Thymus (tissue), 11 donors: Measurements from ENCODE around the gene SOX9. TPM values are rescaled to one million over a fixed set of nuclear protein-coding genes. Genes with fewer than 3 reads are reported as not detected.
"Not testable (repeated sequence)": the region's sequence is repeated elsewhere in the genome, so short reads cannot be mapped to it uniquely, and the experiment has no call there.

Source experiments
- DNase-seq, 9 donors: peaks; one replicate each; pipeline ENCODE4 v3.0.0-alpha.2; 2013; ENCODE audit warnings: low spot score in 9 of 9, low read depth in 6 of 9, missing footprints in 1 of 9
- H3K27ac ChIP-seq, 2 donors: one replicate each; pipeline ENCODE4 v1.5.1; 2013; ENCODE audit warnings: control low read depth in 1 of 2, low read depth in 1 of 2, low read length in 1 of 2, mild to moderate bottlenecking in 1 of 2, moderate library complexity in 1 of 2
- H3K27me3 ChIP-seq, 2 donors: one replicate each; pipeline ENCODE4 v1.5.1; 2013; ENCODE audit warnings: low read length in 1 of 2; ENCODE audit not compliant: control insufficient read depth in 2 of 2, insufficient read depth in 1 of 2
- H3K36me3 ChIP-seq, 2 donors: one replicate each; pipeline ENCODE4 v1.5.1; 2013; ENCODE audit warnings: low read length in 1 of 2, mild to moderate bottlenecking in 1 of 2, moderate library complexity in 1 of 2; ENCODE audit not compliant: control insufficient read depth in 2 of 2, insufficient read depth in 2 of 2
- H3K4me1 ChIP-seq, 2 donors: one replicate each; pipeline ENCODE4 v1.5.1; 2013; ENCODE audit warnings: low read length in 2 of 2; ENCODE audit not compliant: control insufficient read depth in 2 of 2, insufficient read depth in 2 of 2
- H3K4me3 ChIP-seq, 2 donors: one replicate each; pipeline ENCODE4 v1.5.1; 2013; ENCODE audit warnings: low read length in 2 of 2, control low read depth in 1 of 2, mild to moderate bottlenecking in 1 of 2
- H3K9me3 ChIP-seq, 2 donors: one replicate each; pipeline ENCODE4 v1.5.1; 2013; ENCODE audit warnings: low read length in 1 of 2, mild to moderate bottlenecking in 1 of 2; ENCODE audit not compliant: control insufficient read depth in 2 of 2, insufficient read depth in 1 of 2
- WGBS: extraction: QIAGEN DNeasy Blood & Tissue Kit; methylation state at CpG from one replicate; pipeline ENCODE4 v1.1.7; 2013; 5-methylcytosine and 5-hydroxymethylcytosine counted together
- polyA plus RNA-seq: library from polyadenylated mRNA; stranded (reverse); fragments of 200-250 nt; gene quantifications from one replicate; pipeline ENCODE4 v1.2.3, GENCODE V29; 2013
- total RNA-seq: library from RNA; stranded (reverse); fragments of 120-200 nt; gene quantifications from one replicate; pipeline ENCODE4 v1.2.4, GENCODE V29; 2013
- donor health status: healthy.

The SOX9 gene
- total and polyA plus RNA-seq, 2 donors, result 0.19 to 1.7 TPM

GRCh38 chr17:72135546-72136325 is 14.9 kb downstream of the SOX9 start:
- no peaks in the 10 kb centered on the region for H3K27me3 ChIP-seq
- H3K4me1 ChIP-seq, result no peaks in the 10 kb centered on the region
- H3K4me3 ChIP-seq, result no peak overlapping the region
- no peaks in the 10 kb centered on the region for H3K9me3 ChIP-seq
- no peaks in the 10 kb centered on the region for H3K36me3 ChIP-seq
- WGBS, result 92% methylated on average over 5 of the region's 5 CpGs
- DNase-seq, result no peak
- no peak overlapping the region for H3K27ac ChIP-seq

GRCh38 chr17:72136692-72137091 is 15.9 kb downstream of the SOX9 start:
- WGBS, result 91% methylated on average over 5 of the region's 5 CpGs
- Histone ChIP-seq H3K4me1 (no peaks in the 10 kb centered on the region), H3K4me3 (no peak overlapping the region), H3K27ac (no peak overlapping the region), H3K9me3 (no peaks in the 10 kb centered on the region), H3K27me3 (no peaks in the 10 kb centered on the region), H3K36me3 (no peaks in the 10 kb centered on the region)
- DNase-seq, result no peak

- no peak for DNase-seq
- no peaks in the 10 kb centered on the region for H3K4me1 ChIP-seq
- 87% methylated on average over 9 of the region's 9 CpGs for WGBS
These were observed 16.3 kb downstream of the SOX9 start for GRCh38 chr17:72137161-72137560.

GRCh38 chr17:72139212-72139611 is 18.4 kb downstream of the SOX9 start:
- no peak overlapping the region for H3K4me3 ChIP-seq
- H3K27me3 ChIP-seq, result no peaks in the 10 kb centered on the region
- no peak overlapping the region for H3K27ac ChIP-seq
- H3K9me3 ChIP-seq, result no peaks in the 10 kb centered on the region
- H3K36me3 ChIP-seq, result no peaks in the 10 kb centered on the region
- WGBS, result 92% methylated on average over 1 of the region's 1 CpG
- no peaks in the 10 kb centered on the region for H3K4me1 ChIP-seq
- no peak for DNase-seq

More at GRCh38 chr17:72137161-72137560, 16.3 kb downstream of the SOX9 start:
- no peaks in the 10 kb centered on the region for H3K27me3 ChIP-seq
- H3K27ac ChIP-seq, result no peak overlapping the region
- H3K9me3 ChIP-seq, result no peaks in the 10 kb centered on the region
- H3K4me3 ChIP-seq, result no peak overlapping the region
- H3K36me3 ChIP-seq, result no peaks in the 10 kb centered on the region

- Histone ChIP-seq H3K4me1 (no peaks in the 10 kb centered on the region), H3K4me3 (no peak overlapping the region), H3K9me3 (no peaks in the 10 kb centered on the region), H3K36me3 (no peaks in the 10 kb centered on the region), H3K27ac (no peak overlapping the region), H3K27me3 (no peaks in the 10 kb centered on the region)
- DNase-seq, result no peak
- WGBS, result 96% methylated on average over 7 of the region's 7 CpGs
These were observed 20.5 kb downstream of the SOX9 start for GRCh38 chr17:72141336-72141735.

- WGBS, result 97% methylated on average over 11 of the region's 11 CpGs
- H3K9me3 ChIP-seq, H3K36me3 ChIP-seq, H3K27me3 ChIP-seq, DNase-seq, H3K4me3 ChIP-seq, H3K27ac ChIP-seq, H3K4me1 ChIP-seq: not testable (repeated sequence)
These were observed 21.3 kb downstream of the SOX9 start for GRCh38 chr17:72142097-72142496.

- Histone ChIP-seq H3K9me3 (no peaks in the 10 kb centered on the region), H3K36me3 (no peaks in the 10 kb centered on the region), H3K4me3 (no peak overlapping the region), H3K27me3 (no peaks in the 10 kb centered on the region), H3K27ac (no peak overlapping the region), H3K4me1 (no peaks in the 10 kb centered on the region)
- no peak for DNase-seq
- 87% methylated on average over 2 of the region's 2 CpGs for WGBS
These were observed 21.8 kb downstream of the SOX9 start for GRCh38 chr17:72142614-72143013.

GRCh38 chr17:72143245-72143644 is 22.4 kb downstream of the SOX9 start:
- Histone ChIP-seq H3K27me3 (no peaks in the 10 kb centered on the region), H3K9me3 (no peaks in the 10 kb centered on the region), H3K36me3 (no peaks in the 10 kb centered on the region), H3K27ac (no peak overlapping the region), H3K4me1 (no peaks in the 10 kb centered on the region), H3K4me3 (no peak overlapping the region)
- no peak for DNase-seq
- WGBS, result 91% methylated on average over 5 of the region's 5 CpGs

- Histone ChIP-seq H3K27me3 (no peaks in the 10 kb centered on the region), H3K4me1 (no peaks in the 10 kb centered on the region), H3K4me3 (no peak overlapping the region), H3K9me3 (no peaks in the 10 kb centered on the region), H3K36me3 (no peaks in the 10 kb centered on the region), H3K27ac (no peak overlapping the region)
- no peak for DNase-seq
- WGBS, result 68% methylated on average over 2 of the region's 2 CpGs
These were observed 23.3 kb downstream of the SOX9 start for GRCh38 chr17:72144101-72144500.
